Measurements from ENCODE around the gene CR1.

CR1 gene

DNA sequence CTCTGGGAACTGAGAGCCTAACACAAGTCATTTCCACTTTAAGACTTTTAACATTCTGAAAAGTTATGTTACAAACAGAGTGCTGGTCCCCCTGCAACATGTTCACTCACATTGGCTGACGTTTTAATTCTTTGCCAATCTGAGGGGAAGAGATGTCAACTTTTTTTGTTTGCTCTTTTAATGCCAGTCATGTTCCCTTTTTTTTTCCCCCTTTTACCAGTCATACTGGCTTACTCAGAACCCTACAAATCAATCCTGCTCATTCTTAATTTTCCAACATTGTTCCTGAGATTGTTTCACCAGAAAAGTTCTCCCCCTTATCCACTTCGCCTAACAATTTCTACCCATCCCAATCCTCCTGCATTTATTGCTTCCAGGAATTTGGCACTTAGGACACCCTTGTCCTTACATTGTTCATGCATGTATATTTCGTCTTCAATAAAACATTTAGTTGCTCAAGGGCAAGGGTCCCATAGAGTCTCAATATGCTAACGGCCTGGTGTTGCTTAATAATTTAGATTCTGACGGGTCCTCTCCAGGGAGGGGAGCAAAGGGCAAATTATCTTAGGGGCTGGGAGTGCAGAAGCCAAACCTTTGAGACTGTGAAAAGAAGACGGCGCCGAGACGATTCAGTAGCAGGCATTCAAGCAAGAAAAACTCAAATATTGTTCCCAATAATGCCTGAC lies 148.4 kb downstream of the CR1 start:
- DNase-seq (ENCODE audit: low read depth), result no peak
- TF ChIP-seq POLR2A (IDR thresholded peaks at IDR 0.05; ENCODE audit: extremely low read depth, insufficient read length) (no peak), MYC (IDR thresholded peaks at IDR 0.05; ENCODE audit: low read depth, low read length) (no peak)
- TF ChIP-seq, protein P1, sequence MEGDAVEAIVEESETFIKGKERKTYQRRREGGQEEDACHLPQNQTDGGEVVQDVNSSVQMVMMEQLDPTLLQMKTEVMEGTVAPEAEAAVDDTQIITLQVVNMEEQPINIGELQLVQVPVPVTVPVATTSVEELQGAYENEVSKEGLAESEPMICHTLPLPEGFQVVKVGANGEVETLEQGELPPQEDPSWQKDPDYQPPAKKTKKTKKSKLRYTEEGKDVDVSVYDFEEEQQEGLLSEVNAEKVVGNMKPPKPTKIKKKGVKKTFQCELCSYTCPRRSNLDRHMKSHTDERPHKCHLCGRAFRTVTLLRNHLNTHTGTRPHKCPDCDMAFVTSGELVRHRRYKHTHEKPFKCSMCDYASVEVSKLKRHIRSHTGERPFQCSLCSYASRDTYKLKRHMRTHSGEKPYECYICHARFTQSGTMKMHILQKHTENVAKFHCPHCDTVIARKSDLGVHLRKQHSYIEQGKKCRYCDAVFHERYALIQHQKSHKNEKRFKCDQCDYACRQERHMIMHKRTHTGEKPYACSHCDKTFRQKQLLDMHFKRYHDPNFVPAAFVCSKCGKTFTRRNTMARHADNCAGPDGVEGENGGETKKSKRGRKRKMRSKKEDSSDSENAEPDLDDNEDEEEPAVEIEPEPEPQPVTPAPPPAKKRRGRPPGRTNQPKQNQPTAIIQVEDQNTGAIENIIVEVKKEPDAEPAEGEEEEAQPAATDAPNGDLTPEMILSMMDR (IDR thresholded peaks at IDR 0.05; ENCODE audit: low read depth, low read length), result no peak
- TF ChIP-seq, protein P2, sequence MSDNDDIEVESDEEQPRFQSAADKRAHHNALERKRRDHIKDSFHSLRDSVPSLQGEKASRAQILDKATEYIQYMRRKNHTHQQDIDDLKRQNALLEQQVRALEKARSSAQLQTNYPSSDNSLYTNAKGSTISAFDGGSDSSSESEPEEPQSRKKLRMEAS (IDR thresholded peaks at IDR 0.05; ENCODE audit: low read depth, low read length), result no peak
- H3K4me3 ChIP-seq (ENCODE audit: low read depth, low read length), result no peak overlapping the region

DNA sequence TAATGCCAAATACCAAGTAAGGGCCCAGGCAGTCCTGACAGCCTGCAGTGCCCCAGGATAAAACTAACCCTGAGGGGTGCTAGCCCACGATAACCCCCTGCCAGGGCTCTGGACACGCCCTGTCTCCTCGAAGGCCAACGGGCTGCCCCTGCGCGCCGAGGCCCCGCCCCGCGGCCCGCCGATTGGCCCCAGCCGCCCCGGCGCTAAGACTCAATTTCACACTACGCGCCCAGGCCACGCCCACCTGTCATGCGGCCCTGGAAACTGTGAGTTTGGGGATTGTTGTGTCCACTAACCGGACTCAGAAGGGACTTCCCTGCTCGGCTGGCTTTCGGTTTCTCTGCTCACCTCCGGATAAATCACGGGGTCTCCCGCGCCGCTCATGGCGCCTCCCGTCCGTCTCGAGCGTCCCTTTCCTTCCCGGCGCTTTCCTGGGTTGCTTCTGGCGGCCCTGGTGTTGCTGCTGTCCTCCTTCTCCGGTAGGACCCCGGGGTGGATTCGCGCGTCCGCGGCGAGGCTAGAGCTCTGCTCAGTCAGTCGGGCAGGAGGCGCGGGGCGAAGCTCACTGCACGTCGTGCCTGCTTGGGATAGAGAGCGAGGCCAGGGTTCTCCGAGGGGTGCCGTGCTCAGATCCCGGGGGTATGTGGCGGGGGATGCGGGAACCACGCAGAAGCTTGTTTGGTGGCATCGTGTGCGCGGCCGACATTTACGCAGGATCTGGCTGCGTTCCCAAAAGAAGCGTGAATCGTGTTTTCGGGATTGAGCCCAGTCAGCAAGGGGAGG lies 149.1 kb downstream of the CR1 start, which contains the start of gene CR1L:
TSS of gene CR1L (plus strand) at position 282 of the 783 bp plus-strand sequence. CDS start at position 383, 101 bp downstream.
- peak; percentile 17 for DNase-seq (ENCODE audit: low read depth)
- H3K4me3 ChIP-seq (ENCODE audit: low read depth, low read length), result no peak within 1 kb of the TSS
- no peak for TF ChIP-seq POLR2A (IDR thresholded peaks at IDR 0.05; ENCODE audit: extremely low read depth, insufficient read length)
- TF ChIP-seq, protein P2 (IDR thresholded peaks at IDR 0.05; ENCODE audit: low read depth, low read length), result no peak
- TF ChIP-seq MYC (IDR thresholded peaks at IDR 0.05; ENCODE audit: low read depth, low read length), result no peak
- TF ChIP-seq, protein P1 (IDR thresholded peaks at IDR 0.05; ENCODE audit: low read depth, low read length), result no peak

DNA sequence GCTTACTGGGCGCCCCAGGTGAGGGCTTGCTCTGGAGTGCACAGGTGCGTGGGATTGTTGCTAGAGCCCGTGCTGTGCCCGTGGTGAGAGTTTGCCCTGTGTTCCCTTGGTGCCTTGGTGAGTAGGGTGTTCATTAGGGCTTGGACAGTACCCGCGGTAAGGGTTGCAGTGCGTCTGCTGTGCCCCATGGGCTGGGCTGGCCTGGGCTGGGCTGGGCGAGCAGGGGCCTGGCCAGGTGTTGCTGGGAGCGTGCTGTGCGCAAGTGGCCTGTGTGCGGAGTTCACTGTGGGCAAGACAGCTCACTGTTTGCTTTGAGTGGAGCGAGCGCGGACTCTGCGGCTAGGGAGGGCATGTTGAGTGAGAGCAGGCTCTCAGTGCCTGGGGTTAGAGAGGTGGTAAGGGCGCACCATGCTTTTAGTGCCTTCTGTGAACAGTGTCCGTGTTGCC lies 149.7 kb downstream of the CR1 start:
- TF ChIP-seq MYC (IDR thresholded peaks at IDR 0.05; ENCODE audit: low read depth, low read length) (no peak), POLR2A (IDR thresholded peaks at IDR 0.05; ENCODE audit: extremely low read depth, insufficient read length) (no peak)
- TF ChIP-seq, protein P2 (IDR thresholded peaks at IDR 0.05; ENCODE audit: low read depth, low read length), result no peak
- TF ChIP-seq, protein P1 (IDR thresholded peaks at IDR 0.05; ENCODE audit: low read depth, low read length), result no peak
- H3K4me3 ChIP-seq (ENCODE audit: low read depth, low read length), result no peak overlapping the region
- no peak for DNase-seq (ENCODE audit: low read depth)

DNA sequence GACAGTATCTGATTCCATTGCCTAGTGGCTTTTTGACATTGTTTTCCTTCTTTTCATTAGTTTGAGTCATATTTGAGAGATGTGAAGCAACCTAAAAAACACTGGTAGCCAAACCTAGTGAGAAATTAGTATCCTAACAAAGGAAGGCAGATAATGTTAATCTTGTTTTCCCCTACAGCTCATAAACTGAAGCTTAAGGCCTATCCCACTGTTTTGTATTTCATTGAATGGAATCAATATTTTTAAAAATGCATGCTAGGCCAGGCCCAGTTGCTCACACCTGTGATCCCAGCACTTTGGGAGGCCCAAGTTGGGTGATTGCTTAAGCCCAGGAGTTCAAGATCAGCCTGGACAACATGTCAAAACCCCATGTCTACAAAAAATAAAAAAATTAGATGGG lies 150.2 kb downstream of the CR1 start:
- no peak overlapping the region for H3K4me3 ChIP-seq (ENCODE audit: low read depth, low read length)
- TF ChIP-seq MYC (IDR thresholded peaks at IDR 0.05; ENCODE audit: low read depth, low read length), result no peak
- TF ChIP-seq, protein P2 (IDR thresholded peaks at IDR 0.05; ENCODE audit: low read depth, low read length), result no peak
- TF ChIP-seq, protein P1 (IDR thresholded peaks at IDR 0.05; ENCODE audit: low read depth, low read length), result no peak
- TF ChIP-seq POLR2A (IDR thresholded peaks at IDR 0.05; ENCODE audit: extremely low read depth, insufficient read length), result no peak
- no peak for DNase-seq (ENCODE audit: low read depth)

DNA sequence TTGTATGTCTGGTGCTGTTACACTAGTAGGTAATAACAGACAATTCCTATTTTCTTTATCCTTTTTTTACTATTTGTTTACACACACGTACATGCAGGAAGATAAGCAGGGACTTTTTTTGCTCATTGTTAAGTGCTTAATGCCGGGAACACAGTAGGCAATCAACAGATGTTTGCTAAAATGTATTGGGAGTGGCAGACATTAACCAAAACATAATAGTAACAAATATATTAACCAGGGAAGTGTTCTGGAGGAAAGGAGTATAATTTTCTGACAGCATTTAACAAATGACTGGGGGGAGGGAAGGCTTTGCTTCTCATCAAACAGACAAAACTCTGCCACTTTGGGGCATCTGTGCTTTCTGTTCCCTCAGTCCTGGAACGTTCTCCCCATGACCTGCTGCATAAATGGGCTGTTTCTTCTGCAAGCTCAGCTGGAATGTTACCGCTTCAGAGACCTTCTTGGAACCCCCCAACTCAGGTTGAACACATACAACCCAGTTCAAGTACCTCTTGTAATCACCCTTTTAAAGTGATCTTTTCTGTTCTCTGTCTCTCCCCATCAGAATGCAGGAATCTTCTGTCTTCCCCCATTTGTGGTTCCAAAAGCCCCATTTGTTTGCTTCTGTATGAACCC lies 151.1 kb downstream of the CR1 start:
- DNase-seq (ENCODE audit: low read depth), result no peak
- H3K4me3 ChIP-seq (ENCODE audit: low read depth, low read length), result no peak overlapping the region
- TF ChIP-seq, protein P1 (IDR thresholded peaks at IDR 0.05; ENCODE audit: low read depth, low read length), result no peak
- TF ChIP-seq, protein P2 (IDR thresholded peaks at IDR 0.05; ENCODE audit: low read depth, low read length), result no peak
- TF ChIP-seq MYC (IDR thresholded peaks at IDR 0.05; ENCODE audit: low read depth, low read length), result no peak
